ENCODE measurements around the gene MIER1. TPM values are rescaled to one million over a fixed set of nuclear protein-coding genes. Genes with fewer than 3 reads are reported as not detected.

The MIER1 gene
- polyA plus RNA-seq, 4 donors, result 13.0 to 36.1 (median 18.3) TPM

- DNase-seq (no peak), FAIRE-seq (no peak)
- 91 to 93% (median 91%) methylated on average over 4 of the region's 4 CpGs for WGBS, 3 donors
- no peaks in the 10 kb centered on the region for H3K9me3 ChIP-seq (ENCODE audit: control insufficient read depth in 2 of 2, insufficient read depth in 1 of 2, low read depth in 1 of 2, low read length in 1 of 2)
- H3K4me3 ChIP-seq (ENCODE audit: low read depth in 1 of 3, low read length in 3 of 3), result no peak overlapping the region
- no peaks in the 10 kb centered on the region for H3K27me3 ChIP-seq (ENCODE audit: control insufficient read depth in 3 of 3, insufficient read depth in 3 of 3, low read length in 3 of 3)
- no peaks in the 10 kb centered on the region for H3K4me1 ChIP-seq (ENCODE audit: control insufficient read depth in 3 of 3, insufficient read depth in 2 of 3, low read depth in 1 of 3, low read length in 2 of 3)
- no peak overlapping the region for H3K27ac ChIP-seq (ENCODE audit: low read depth in 1 of 3, low read length in 2 of 3)
- H3K36me3 ChIP-seq (ENCODE audit: control insufficient read depth in 3 of 3, insufficient read depth in 2 of 3, low read depth in 1 of 3, low read length in 3 of 3), result peaks cover 5 to 11% (median 7%) of the 10 kb centered on the region in 3 donors
These were observed 107.1 kb downstream of the MIER1 start for GRCh38 chr1:67031859-67032247.

Other genes starting within 250 kb of the MIER1 start
- gene DYNLT5, start 172.5 kb upstream of the MIER1 start, polyA plus RNA-seq, result 1 to 10 TPM in 1 of 4 donors, under 1 TPM in 1, not detected in 2; 0.39 to 1.3 TPM
- gene INSL5, start 123.7 kb upstream of the MIER1 start, polyA plus RNA-seq, result under 1 TPM in 1 of 4 donors, not detected in 3; 0.31 TPM
- 1 to 10 TPM in 2 of 4 donors, under 1 TPM in 2; 0.54 to 3.4 (median 0.96) TPM for gene DNAI4, start 134 bp upstream of the MIER1 start, polyA plus RNA-seq
- 10 to 100 TPM in 1 of 4 donors, 1 to 10 TPM in 3; 4.6 to 54.3 (median 6.6) TPM for gene SLC35D1, start 129.2 kb downstream of the MIER1 start, polyA plus RNA-seq
- gene C1orf141, start 210.0 kb downstream of the MIER1 start, polyA plus RNA-seq, result under 1 TPM in 1 of 4 donors, not detected in 3; 0.21 TPM
- 1 to 10 TPM in 1 of 4 donors, under 1 TPM in 1, not detected in 2; 0.06 to 1.3 TPM for gene IL23R, start 241.5 kb downstream of the MIER1 start, polyA plus RNA-seq

All from small intestine (tissue), 7 donors.